Smooth muscle cell (in vitro differentiated cells): ENCODE measurements around the gene FOXP2. TPM values are rescaled to one million over a fixed set of nuclear protein-coding genes. Genes with fewer than 3 reads are reported as not detected.
"Not testable (repeated sequence)": the region's sequence is repeated elsewhere in the genome, so short reads cannot be mapped to it uniquely, and the experiment has no call there.

Experiments
- DNase-seq: peaks from one replicate; lab custom pipeline; 2025; ENCODE audit not compliant: unreplicated experiment; lab: John Stamatoyannopoulos, UW
- H2AFZ ChIP-seq: fragments of 200-600 bp; sonication (generic); 2 replicates; pipeline ENCODE4 v1.6.0; 2016; ENCODE audit warnings: antibody characterized with exemption, low read depth, mild to moderate bottlenecking
- H3F3A ChIP-seq: fragments of 200-600 bp; sonication (generic); 2 replicates; pipeline ENCODE4 v1.6.0; 2017; ENCODE audit warnings: antibody characterized with exemption, low read depth
- H3K27ac ChIP-seq: fragments of 200-600 bp; sonication (generic); 2 replicates; pipeline ENCODE4 v1.5.1; 2016; ENCODE audit warnings: low read depth, mild to moderate bottlenecking
- H3K27me3 ChIP-seq: fragments of 200-600 bp; sonication (generic); 2 replicates; pipeline ENCODE4 v1.6.1; 2016; ENCODE audit warnings: low read depth, mild to moderate bottlenecking
- H3K36me3 ChIP-seq: fragments of 200-600 bp; sonication (generic); 2 replicates; pipeline ENCODE4 v1.5.1; 2016; ENCODE audit warnings: low read depth
- H3K4me1 ChIP-seq: fragments of 200-600 bp; sonication (generic); 2 replicates; pipeline ENCODE4 v1.5.1; 2016; ENCODE audit warnings: low read depth
- H3K4me2 ChIP-seq: fragments of 200-600 bp; sonication (generic); 2 replicates; pipeline ENCODE4 v1.6.0; 2016; ENCODE audit warnings: mild to moderate bottlenecking
- H3K4me3 ChIP-seq: fragments of 200-600 bp; sonication (generic); 2 replicates; pipeline ENCODE4 v1.5.1; 2016; ENCODE audit warnings: mild to moderate bottlenecking
- H3K79me2 ChIP-seq: fragments of 200-600 bp; sonication (generic); 2 replicates; pipeline ENCODE4 v1.6.0; 2016; ENCODE audit warnings: low read depth, mild to moderate bottlenecking
- H3K9ac ChIP-seq: fragments of 200-600 bp; sonication (generic); 2 replicates; pipeline ENCODE4 v1.6.0; 2016; ENCODE audit warnings: low read depth
- H3K9me3 ChIP-seq: fragments of 200-600 bp; sonication (generic); replicated peaks from 2 replicates; pipeline ENCODE4 v1.5.1; 2016; ENCODE audit warnings: low read depth
- H4K20me1 ChIP-seq: fragments of 200-600 bp; sonication (generic); 2 replicates; pipeline ENCODE4 v1.6.0; 2016; ENCODE audit warnings: low read depth
- WGBS: methylation state at CpG from one replicate; pipeline ENCODE4 v1.1.7; 2016; ENCODE audit warnings: low lambda C conversion rate; 5-methylcytosine and 5-hydroxymethylcytosine counted together
- polyA plus RNA-seq: library from polyadenylated mRNA; unstranded; fragments of >200 nt; fragmentation: Nextera tagmentation; extraction: Ambion mirVana; gene quantifications from 2 replicates; pipeline ENCODE4 v1.2.1, GENCODE V29; 2016
- total RNA-seq: library from RNA; depleted of rRNA; stranded (reverse); fragments of >200 nt; gene quantifications from 2 replicates; pipeline ENCODE4 v1.2.3, GENCODE V29; 2014
- TF ChIP-seq, protein P1 (sequence below): fragments of 200-600 bp; sonication (generic); IDR thresholded peaks from 2 replicates; pipeline ENCODE4 v1.5.1; 2017; ENCODE audit warnings: borderline replicate concordance, mild to moderate bottlenecking, antibody characterized with exemption; ENCODE audit not compliant: insufficient read depth, poor library complexity, severe bottlenecking

The FOXP2 gene
- total and polyA plus RNA-seq, 2 experiments from 2014 or later, result 0.86 to 1.1 TPM

- TF ChIP-seq, protein P1, sequence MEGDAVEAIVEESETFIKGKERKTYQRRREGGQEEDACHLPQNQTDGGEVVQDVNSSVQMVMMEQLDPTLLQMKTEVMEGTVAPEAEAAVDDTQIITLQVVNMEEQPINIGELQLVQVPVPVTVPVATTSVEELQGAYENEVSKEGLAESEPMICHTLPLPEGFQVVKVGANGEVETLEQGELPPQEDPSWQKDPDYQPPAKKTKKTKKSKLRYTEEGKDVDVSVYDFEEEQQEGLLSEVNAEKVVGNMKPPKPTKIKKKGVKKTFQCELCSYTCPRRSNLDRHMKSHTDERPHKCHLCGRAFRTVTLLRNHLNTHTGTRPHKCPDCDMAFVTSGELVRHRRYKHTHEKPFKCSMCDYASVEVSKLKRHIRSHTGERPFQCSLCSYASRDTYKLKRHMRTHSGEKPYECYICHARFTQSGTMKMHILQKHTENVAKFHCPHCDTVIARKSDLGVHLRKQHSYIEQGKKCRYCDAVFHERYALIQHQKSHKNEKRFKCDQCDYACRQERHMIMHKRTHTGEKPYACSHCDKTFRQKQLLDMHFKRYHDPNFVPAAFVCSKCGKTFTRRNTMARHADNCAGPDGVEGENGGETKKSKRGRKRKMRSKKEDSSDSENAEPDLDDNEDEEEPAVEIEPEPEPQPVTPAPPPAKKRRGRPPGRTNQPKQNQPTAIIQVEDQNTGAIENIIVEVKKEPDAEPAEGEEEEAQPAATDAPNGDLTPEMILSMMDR, result no peak
- Histone ChIP-seq H3K27ac (no peak overlapping the region), H3K4me3 (no peak overlapping the region), H3K9me3 (no peaks in the 10 kb centered on the region), H3K79me2 (no peaks in the 10 kb centered on the region), H4K20me1 (no peaks in the 10 kb centered on the region), H2AFZ (no peak overlapping the region), H3K9ac (no peak overlapping the region), H3K4me1 (no peaks in the 10 kb centered on the region), H3F3A (no peaks in the 10 kb centered on the region), H3K4me2 (no peak overlapping the region), H3K27me3 (no peaks in the 10 kb centered on the region), H3K36me3 (no peaks in the 10 kb centered on the region)
- DNase-seq, result no peak
- WGBS, result 71% methylated on average over 3 of the region's 3 CpGs
Measured at GRCh38 chr7:114533131-114533530, 118.5 kb downstream of the FOXP2 start.

DNA sequence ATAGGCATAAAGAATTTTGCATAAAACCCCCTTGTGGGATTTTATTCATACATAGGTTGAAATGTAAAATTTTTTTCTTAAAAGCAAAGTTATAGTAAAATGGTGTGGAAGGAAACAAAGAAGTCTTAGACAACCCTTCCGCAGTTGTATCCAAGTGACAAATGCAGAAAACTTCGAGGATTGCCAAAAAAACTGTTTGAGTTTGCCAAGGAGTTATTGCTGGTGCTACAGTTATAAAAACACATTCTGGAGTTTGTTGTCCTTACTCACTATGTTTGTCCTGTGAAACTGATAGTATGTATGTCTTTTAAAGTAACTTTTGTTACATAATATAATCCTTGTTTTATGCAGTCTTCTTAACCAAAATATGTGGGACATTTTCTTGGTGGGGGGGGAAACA, 120.3 kb downstream of the FOXP2 start:
- Histone ChIP-seq H4K20me1 (no peaks in the 10 kb centered on the region), H3K9ac (no peak overlapping the region), H2AFZ (no peak overlapping the region), H3K27me3 (peaks cover 3% of the 10 kb centered on the region), H3K27ac (no peak overlapping the region), H3K36me3 (no peaks in the 10 kb centered on the region), H3K79me2 (no peaks in the 10 kb centered on the region), H3F3A (no peaks in the 10 kb centered on the region), H3K9me3 (no peaks in the 10 kb centered on the region), H3K4me1 (no peaks in the 10 kb centered on the region), H3K4me3 (no peak overlapping the region), H3K4me2 (no peak overlapping the region)
- WGBS, result 100% methylated on average over 2 of the region's 2 CpGs
- TF ChIP-seq, protein P1, result no peak
- DNase-seq, result no peak

DNA sequence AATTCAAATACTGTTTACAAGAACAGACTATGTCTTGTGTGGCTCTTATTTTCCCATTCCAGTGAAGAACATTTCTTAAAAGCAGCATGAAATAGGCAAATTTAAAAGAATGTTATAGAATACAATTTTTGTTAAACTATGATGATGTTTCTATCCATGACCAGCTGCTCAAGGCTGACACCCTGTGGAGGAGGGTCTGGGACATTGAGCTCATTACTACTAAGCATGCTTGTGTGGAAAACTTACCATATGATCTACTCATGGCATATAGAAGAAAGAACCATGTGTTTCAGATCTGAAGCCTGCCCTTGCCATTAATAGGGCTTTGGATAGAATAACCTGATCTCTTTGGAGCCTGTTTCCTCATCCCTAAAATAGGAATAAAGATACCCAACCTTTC, 125.0 kb downstream of the FOXP2 start:
- no peaks in the 10 kb centered on the region for H3F3A ChIP-seq
- H3K27ac ChIP-seq, result no peak overlapping the region
- TF ChIP-seq, protein P1, result peak; percentile 28
- H2AFZ ChIP-seq, result no peak overlapping the region
- H3K27me3 ChIP-seq, result peaks cover 6% of the 10 kb centered on the region
- no peaks in the 10 kb centered on the region for H3K9me3 ChIP-seq
- no peak overlapping the region for H3K4me2 ChIP-seq
- no peaks in the 10 kb centered on the region for H3K4me1 ChIP-seq
- DNase-seq, result no peak
- H3K79me2 ChIP-seq, result no peaks in the 10 kb centered on the region
- no peaks in the 10 kb centered on the region for H4K20me1 ChIP-seq
- no peak overlapping the region for H3K9ac ChIP-seq
- no peaks in the 10 kb centered on the region for H3K36me3 ChIP-seq
- no peak overlapping the region for H3K4me3 ChIP-seq

DNA sequence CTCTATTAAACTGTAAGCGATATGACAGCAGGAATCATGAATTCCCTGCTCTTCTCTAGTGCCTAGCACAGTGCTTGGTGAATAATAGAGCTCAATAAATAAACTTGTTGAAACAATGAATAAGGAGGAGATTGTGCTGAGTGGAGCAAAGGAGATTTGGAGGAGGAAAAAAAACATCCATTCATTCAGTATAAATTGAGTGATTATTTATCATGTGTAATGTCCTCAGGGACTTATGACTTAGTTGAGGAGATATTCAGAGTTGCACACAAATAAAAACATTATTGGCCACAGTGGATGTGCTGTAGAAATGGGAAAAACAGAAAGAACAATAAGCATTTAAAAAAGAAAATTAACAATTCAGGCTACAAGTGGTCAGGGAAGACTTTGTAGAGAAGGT, 125.7 kb downstream of the FOXP2 start:
- 85% methylated on average over 1 of the region's 1 CpG for WGBS
- no peak overlapping the region for H3K4me2 ChIP-seq
- no peaks in the 10 kb centered on the region for H4K20me1 ChIP-seq
- H3K4me3 ChIP-seq, result no peak overlapping the region
- H3K27me3 ChIP-seq, result peaks cover 6% of the 10 kb centered on the region
- DNase-seq, result no peak
- H2AFZ ChIP-seq, result no peak overlapping the region
- no peaks in the 10 kb centered on the region for H3K79me2 ChIP-seq
- no peaks in the 10 kb centered on the region for H3K9me3 ChIP-seq
- H3K4me1 ChIP-seq, result no peaks in the 10 kb centered on the region
- H3F3A ChIP-seq, result no peaks in the 10 kb centered on the region
- no peak overlapping the region for H3K27ac ChIP-seq
- no peak overlapping the region for H3K9ac ChIP-seq
- no peaks in the 10 kb centered on the region for H3K36me3 ChIP-seq
- TF ChIP-seq, protein P1, result no peak

GRCh38 chr7:114547346-114547745, 132.7 kb downstream of the FOXP2 start:
- DNase-seq, H4K20me1 ChIP-seq, H3K9me3 ChIP-seq, H3K79me2 ChIP-seq, H3K9ac ChIP-seq, H3K4me2 ChIP-seq, H3F3A ChIP-seq, H3K4me3 ChIP-seq, H2AFZ ChIP-seq, H3K27me3 ChIP-seq, H3K36me3 ChIP-seq, H3K27ac ChIP-seq, H3K4me1 ChIP-seq: not testable (repeated sequence)
- 91% methylated on average over 14 of the region's 14 CpGs for WGBS
